ENCODE results near the gene HDAC5.

HDAC5 gene

DNA sequence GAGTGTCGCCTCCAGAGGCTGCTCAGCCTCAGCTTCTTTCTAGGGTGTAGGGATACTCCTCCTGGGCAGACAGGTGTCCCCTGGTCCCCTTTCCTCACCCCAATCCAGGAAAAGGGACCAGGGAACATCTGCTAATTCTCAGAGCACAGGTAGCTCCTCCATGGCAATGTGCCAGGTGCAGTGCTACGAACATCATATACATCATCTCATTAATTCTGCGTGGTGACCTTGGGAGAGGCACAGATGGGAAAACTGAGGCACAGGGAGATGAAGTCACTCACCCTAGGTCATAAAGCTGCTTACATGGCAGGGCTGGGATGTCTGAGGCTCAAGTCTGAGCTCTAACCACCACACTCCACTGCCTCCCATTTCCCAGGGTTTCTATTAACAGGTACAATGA is 11.7 kb downstream of the HDAC5 start:
- H3K4me1 ChIP-seq (ENCODE audit: low read length) = peaks cover 19% of the 10 kb centered on the region
- TF ChIP-seq EZH2phosphoT487 (IDR thresholded peaks at IDR 0.05; ENCODE audit: low read depth) (no peak), CTCF (IDR thresholded peaks at IDR 0.05; ENCODE audit: low read depth, low read length) (no peak)
- H3K27me3 ChIP-seq (ENCODE audit: low read depth, low read length) = no peaks in the 10 kb centered on the region
- H3K79me2 ChIP-seq (ENCODE audit: low read length) = no peaks in the 10 kb centered on the region
- no peaks in the 10 kb centered on the region for H3K9me3 ChIP-seq (ENCODE audit: insufficient read depth, low read length)
- H3K4me2 ChIP-seq (ENCODE audit: low read length) = peak overlapping the region; percentile 73
- no peak overlapping the region for H3K27ac ChIP-seq (ENCODE audit: low read length)
- no peaks in the 10 kb centered on the region for H3K36me3 ChIP-seq (replicated peaks; ENCODE audit: low read depth, low read length)
- no peaks in the 10 kb centered on the region for H4K20me1 ChIP-seq (ENCODE audit: insufficient read depth, low read length)
- peak overlapping the region; percentile 22; the same call in 1 of the 2 replicates for H3K9ac ChIP-seq (ENCODE audit: low read length)
- no peak overlapping the region for H2AFZ ChIP-seq (ENCODE audit: low read depth, low read length)
- H3K4me3 ChIP-seq (ENCODE audit: low read length) = peak overlapping the region; percentile 67

DNA sequence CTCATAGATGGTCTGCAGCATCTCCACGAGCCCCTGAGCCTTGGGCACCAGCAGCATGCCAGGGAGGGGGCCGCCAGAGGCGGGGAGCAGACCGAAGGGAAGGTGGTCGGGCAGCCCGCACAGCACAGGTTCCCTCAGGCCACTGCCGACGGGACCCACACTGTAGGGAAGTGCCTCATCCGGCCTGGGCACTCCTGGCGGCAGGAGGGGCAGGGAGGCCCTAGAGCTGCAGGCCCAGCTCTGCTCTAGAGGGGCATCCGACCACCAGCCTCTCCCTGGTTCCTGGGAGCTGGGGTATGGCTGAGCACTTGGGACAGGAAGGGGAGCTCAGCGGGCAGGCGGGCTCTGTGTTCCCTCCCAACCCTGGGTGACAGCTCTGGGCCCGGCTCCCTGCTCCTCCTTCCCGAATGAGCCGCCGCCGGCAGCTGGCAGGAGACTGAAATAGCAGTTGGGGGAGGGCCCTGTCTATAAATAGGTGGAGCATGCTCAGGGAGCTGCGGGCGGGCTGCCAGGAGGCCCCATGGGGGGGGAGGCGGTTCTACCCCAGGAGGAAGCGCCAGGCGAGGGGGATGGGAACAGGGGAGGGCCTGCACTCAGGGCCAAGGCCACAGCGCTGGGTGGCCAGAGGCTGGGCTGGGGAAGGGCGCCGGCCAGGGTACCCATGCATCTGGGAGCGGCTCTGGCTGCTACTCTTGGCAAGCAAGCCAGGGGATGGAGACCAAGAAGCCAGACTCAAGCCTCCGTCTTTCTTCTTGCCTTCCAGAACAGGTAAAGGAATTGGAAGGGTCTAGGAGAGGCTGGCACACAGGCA is 12.4 kb downstream of the HDAC5 start:
- Histone ChIP-seq H3K4me3 (ENCODE audit: low read length) (peak overlapping the region; percentile 67), H3K27ac (ENCODE audit: low read length) (no peak overlapping the region), H3K36me3 (replicated peaks; ENCODE audit: low read depth, low read length) (no peaks in the 10 kb centered on the region), H4K20me1 (ENCODE audit: insufficient read depth, low read length) (no peaks in the 10 kb centered on the region), H3K79me2 (ENCODE audit: low read length) (no peaks in the 10 kb centered on the region), H2AFZ (ENCODE audit: low read depth, low read length) (no peak overlapping the region), H3K4me1 (ENCODE audit: low read length) (peaks cover 19% of the 10 kb centered on the region), H3K27me3 (ENCODE audit: low read depth, low read length) (no peaks in the 10 kb centered on the region), H3K9me3 (ENCODE audit: insufficient read depth, low read length) (no peaks in the 10 kb centered on the region), H3K4me2 (ENCODE audit: low read length) (peak overlapping the region; percentile 73), H3K9ac (ENCODE audit: low read length) (peak overlapping the region; percentile 22; the same call in 1 of the 2 replicates)
- TF ChIP-seq CTCF (IDR thresholded peaks at IDR 0.05; ENCODE audit: low read depth, low read length) (no peak), EZH2phosphoT487 (IDR thresholded peaks at IDR 0.05; ENCODE audit: low read depth) (no peak)

- Histone ChIP-seq H3K9ac (ENCODE audit: low read length) (no peak overlapping the region), H3K9me3 (ENCODE audit: insufficient read depth, low read length) (no peaks in the 10 kb centered on the region), H3K4me2 (ENCODE audit: low read length) (peak overlapping the region; percentile 73; the same call in 1 of the 2 replicates), H3K79me2 (ENCODE audit: low read length) (no peaks in the 10 kb centered on the region), H3K27ac (ENCODE audit: low read length) (no peak overlapping the region), H3K4me1 (ENCODE audit: low read length) (peaks cover 19% of the 10 kb centered on the region), H3K27me3 (ENCODE audit: low read depth, low read length) (no peaks in the 10 kb centered on the region), H4K20me1 (ENCODE audit: insufficient read depth, low read length) (no peaks in the 10 kb centered on the region), H2AFZ (ENCODE audit: low read depth, low read length) (no peak overlapping the region), H3K36me3 (replicated peaks; ENCODE audit: low read depth, low read length) (no peaks in the 10 kb centered on the region), H3K4me3 (ENCODE audit: low read length) (peak overlapping the region; percentile 67; the same call in 1 of the 2 replicates)
- TF ChIP-seq EZH2phosphoT487 (IDR thresholded peaks at IDR 0.05; ENCODE audit: low read depth) (no peak), CTCF (IDR thresholded peaks at IDR 0.05; ENCODE audit: low read depth, low read length) (no peak)
These were observed 13.3 kb downstream of the HDAC5 start for GRCh38 chr17:44110011-44110686.

GRCh38 chr17:44109312-44109630 is 14.2 kb downstream of the HDAC5 start:
- H2AFZ ChIP-seq (ENCODE audit: low read depth, low read length) = no peak overlapping the region
- TF ChIP-seq EZH2phosphoT487 (IDR thresholded peaks at IDR 0.05; ENCODE audit: low read depth) = no peak
- TF ChIP-seq CTCF (IDR thresholded peaks at IDR 0.05; ENCODE audit: low read depth, low read length) = no peak
- H3K4me2 ChIP-seq (ENCODE audit: low read length) = no peak overlapping the region
- H3K36me3 ChIP-seq (replicated peaks; ENCODE audit: low read depth, low read length) = no peaks in the 10 kb centered on the region
- no peak overlapping the region for H3K27ac ChIP-seq (ENCODE audit: low read length)
- H3K9me3 ChIP-seq (ENCODE audit: insufficient read depth, low read length) = no peaks in the 10 kb centered on the region
- no peaks in the 10 kb centered on the region for H4K20me1 ChIP-seq (ENCODE audit: insufficient read depth, low read length)
- no peaks in the 10 kb centered on the region for H3K79me2 ChIP-seq (ENCODE audit: low read length)
- no peaks in the 10 kb centered on the region for H3K27me3 ChIP-seq (ENCODE audit: low read depth, low read length)
- H3K4me1 ChIP-seq (ENCODE audit: low read length) = peaks cover 19% of the 10 kb centered on the region
- H3K9ac ChIP-seq (ENCODE audit: low read length) = no peak overlapping the region
- H3K4me3 ChIP-seq (ENCODE audit: low read length) = no peak overlapping the region

Data from OCI-LY3 (cell line).